ENCODE data around the gene STK32C. TPM values are rescaled to one million over a fixed set of nuclear protein-coding genes. Genes with fewer than 3 reads are reported as not detected.

STK32C gene
- total RNA-seq, 6 experiments from 2014 or later: 1.6 to 3.5 (median 2.1) TPM

GRCh38 chr10:132198381-132199181 is 109.2 kb downstream of the STK32C start:
- no peak for ATAC-seq
- Histone ChIP-seq H3K4me1 (no peaks in the 10 kb centered on the region), H3K9me3 (no peaks in the 10 kb centered on the region), H3K27me3 (no peaks in the 10 kb centered on the region), H3K4me3 (no peak overlapping the region), H3K27ac (no peak overlapping the region), H3K36me3 (no peaks in the 10 kb centered on the region)
- DNase-seq: peak in 1 of 3 donors; percentile 47
- intact Hi-C loops (cut with DNase I): no loop called here
- TF ChIP-seq POLR2A (IDR thresholded peaks at IDR 0.05) (no peak), CTCF (IDR thresholded peaks at IDR 0.05) (no peak)
- no CpG with 5 or more reads among the region's 35 CpGs for WGBS (ENCODE audit: insufficient coverage, low coverage, low lambda C conversion rate, missing lambda C conversion rate)

- no peak overlapping the region for H3K4me3 ChIP-seq
- TF ChIP-seq POLR2A (IDR thresholded peaks at IDR 0.05) (no peak), CTCF (IDR thresholded peaks at IDR 0.05) (no peak)
- no peak for ATAC-seq
- H3K36me3 ChIP-seq: no peaks in the 10 kb centered on the region
- intact Hi-C loops (cut with DNase I): no loop called here
- H3K4me1 ChIP-seq: no peaks in the 10 kb centered on the region
- no peaks in the 10 kb centered on the region for H3K27me3 ChIP-seq
- peak in 1 of 3 donors; percentile 32 for DNase-seq
- no peaks in the 10 kb centered on the region for H3K9me3 ChIP-seq
- WGBS (ENCODE audit: insufficient coverage, low coverage, low lambda C conversion rate, missing lambda C conversion rate): 10% methylated on average over 2 of the region's 3 CpGs
- no peak overlapping the region for H3K27ac ChIP-seq
Observed at GRCh38 chr10:132198068-132198370, 109.7 kb downstream of the STK32C start.

GRCh38 chr10:132197271-132198067 is 110.3 kb downstream of the STK32C start:
- TF ChIP-seq POLR2A (IDR thresholded peaks at IDR 0.05): no peak
- no peak for TF ChIP-seq CTCF (IDR thresholded peaks at IDR 0.05)
- ATAC-seq: no peak
- H3K9me3 ChIP-seq: no peaks in the 10 kb centered on the region
- intact Hi-C loops (cut with DNase I): no loop called here
- 20% methylated on average over 1 of the region's 25 CpGs for WGBS (ENCODE audit: insufficient coverage, low coverage, low lambda C conversion rate, missing lambda C conversion rate)
- H3K4me3 ChIP-seq: no peak overlapping the region
- H3K4me1 ChIP-seq: no peaks in the 10 kb centered on the region
- DNase-seq: peak in 1 of 3 donors; percentile 50
- H3K36me3 ChIP-seq: no peaks in the 10 kb centered on the region
- no peaks in the 10 kb centered on the region for H3K27me3 ChIP-seq
- no peak overlapping the region for H3K27ac ChIP-seq

GRCh38 chr10:132196178-132197113 is 111.3 kb downstream of the STK32C start:
- peak in 1 of 3 donors; percentile 49 for DNase-seq
- Histone ChIP-seq H3K27me3 (no peaks in the 10 kb centered on the region), H3K36me3 (no peaks in the 10 kb centered on the region), H3K27ac (no peak overlapping the region), H3K4me3 (no peak overlapping the region), H3K4me1 (no peaks in the 10 kb centered on the region), H3K9me3 (no peaks in the 10 kb centered on the region)
- TF ChIP-seq CTCF (IDR thresholded peaks at IDR 0.05): no peak
- TF ChIP-seq POLR2A (IDR thresholded peaks at IDR 0.05): no peak
- no peak for ATAC-seq
- 68% methylated on average over 7 of the region's 30 CpGs for WGBS (ENCODE audit: insufficient coverage, low coverage, low lambda C conversion rate, missing lambda C conversion rate)
- intact Hi-C loops (cut with DNase I): no loop called here

Measured in right lobe of liver (tissue), 6 donors.